AG10803 (cell line): ENCODE results near the gene COMMD3.
"Not testable (repeated sequence)": the region's sequence is repeated elsewhere in the genome, so short reads cannot be mapped to it uniquely, and the experiment has no call there.

Experiments
- DNase-seq: peaks from one replicate; pipeline ENCODE4 v3.0.0; 2010; ENCODE audit warnings: low read depth
- H3K4me3 ChIP-seq: 2 replicates; pipeline ENCODE4 v1.5.1; 2011; ENCODE audit warnings: mild to moderate bottlenecking, low read length, control low read depth
- CTCF ChIP-seq: conservative IDR thresholded peaks from 2 replicates; pipeline ENCODE4 v1.5.1; 2011; ENCODE audit warnings: mild to moderate bottlenecking, low read length, control low read depth, inconsistent platforms

Gene COMMD3

DNA sequence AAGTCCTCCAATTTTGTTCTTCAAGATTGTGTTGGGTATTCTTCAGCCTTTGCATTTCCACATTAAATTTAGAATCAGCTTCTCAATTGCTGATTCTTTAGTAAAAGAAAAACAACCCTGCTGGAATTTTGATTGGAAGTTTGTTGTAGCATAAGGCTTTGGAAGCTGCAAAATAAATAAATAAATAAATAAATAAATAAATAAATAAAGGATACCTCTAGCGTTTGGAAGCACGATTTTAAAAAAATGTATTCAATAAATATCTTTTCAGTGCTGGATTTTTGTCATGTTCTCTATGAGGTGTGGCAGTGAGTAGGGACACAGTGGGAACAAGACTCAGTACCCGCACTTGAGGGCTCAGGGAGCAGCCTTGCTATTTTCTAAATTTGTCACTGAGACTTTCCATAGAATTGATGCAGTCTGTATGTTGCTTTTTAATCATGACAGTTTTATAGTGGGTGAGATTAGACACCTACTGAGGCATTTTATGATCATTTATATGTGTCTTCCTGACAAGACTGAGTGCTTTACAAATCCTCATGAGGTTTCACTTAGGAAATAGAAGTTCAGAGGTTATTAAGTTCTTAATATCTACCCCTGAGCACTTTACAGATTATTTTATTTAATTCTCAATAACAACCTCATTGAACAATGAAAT lies 22.3 kb upstream of the COMMD3 start:
- DNase-seq: no peak
- TF ChIP-seq CTCF: no peak
- no peak overlapping the region for H3K4me3 ChIP-seq

GRCh38 chr10:22294694-22295093 lies 21.5 kb upstream of the COMMD3 start:
- no peak for DNase-seq
- no peak overlapping the region for H3K4me3 ChIP-seq
- no peak for TF ChIP-seq CTCF

DNA sequence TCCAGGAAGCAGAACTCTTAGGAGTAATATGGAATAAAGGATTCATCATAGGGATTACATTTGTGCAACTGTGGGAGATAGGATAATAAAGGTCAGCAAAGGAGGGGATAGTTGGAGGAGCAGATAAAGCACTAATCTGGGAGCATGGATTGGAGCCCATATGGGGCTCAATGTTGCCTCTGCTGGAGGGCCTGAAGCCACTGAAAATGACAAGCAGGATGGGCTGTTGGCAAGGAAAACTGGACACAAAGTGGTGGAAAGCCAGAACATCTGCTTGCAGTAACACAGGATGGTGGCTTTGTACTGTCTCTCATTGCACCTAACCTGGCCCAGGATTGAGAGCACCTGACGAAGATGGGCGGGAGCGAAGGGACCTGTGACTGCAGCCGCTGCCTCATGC lies 15.0 kb upstream of the COMMD3 start:
- peak; percentile 9; the same call in 1 of the 2 replicates for TF ChIP-seq CTCF

GRCh38 chr10:22303461-22303860 lies 12.7 kb upstream of the COMMD3 start:
- H3K4me3 ChIP-seq: no peak overlapping the region
- TF ChIP-seq CTCF: no peak
- no peak for DNase-seq

More for the DNA sequence above, 15.0 kb upstream of the COMMD3 start:
- no peak overlapping the region for H3K4me3 ChIP-seq
- DNase-seq: no peak

- no peak for TF ChIP-seq CTCF
- no peak overlapping the region for H3K4me3 ChIP-seq
- DNase-seq: no peak
Observed at GRCh38 chr10:22305721-22306120, 10.5 kb upstream of the COMMD3 start.

- no peak for DNase-seq
- TF ChIP-seq CTCF: no peak
- H3K4me3 ChIP-seq: no peak overlapping the region
Observed at GRCh38 chr10:22308390-22308789, 7.8 kb upstream of the COMMD3 start.

DNA sequence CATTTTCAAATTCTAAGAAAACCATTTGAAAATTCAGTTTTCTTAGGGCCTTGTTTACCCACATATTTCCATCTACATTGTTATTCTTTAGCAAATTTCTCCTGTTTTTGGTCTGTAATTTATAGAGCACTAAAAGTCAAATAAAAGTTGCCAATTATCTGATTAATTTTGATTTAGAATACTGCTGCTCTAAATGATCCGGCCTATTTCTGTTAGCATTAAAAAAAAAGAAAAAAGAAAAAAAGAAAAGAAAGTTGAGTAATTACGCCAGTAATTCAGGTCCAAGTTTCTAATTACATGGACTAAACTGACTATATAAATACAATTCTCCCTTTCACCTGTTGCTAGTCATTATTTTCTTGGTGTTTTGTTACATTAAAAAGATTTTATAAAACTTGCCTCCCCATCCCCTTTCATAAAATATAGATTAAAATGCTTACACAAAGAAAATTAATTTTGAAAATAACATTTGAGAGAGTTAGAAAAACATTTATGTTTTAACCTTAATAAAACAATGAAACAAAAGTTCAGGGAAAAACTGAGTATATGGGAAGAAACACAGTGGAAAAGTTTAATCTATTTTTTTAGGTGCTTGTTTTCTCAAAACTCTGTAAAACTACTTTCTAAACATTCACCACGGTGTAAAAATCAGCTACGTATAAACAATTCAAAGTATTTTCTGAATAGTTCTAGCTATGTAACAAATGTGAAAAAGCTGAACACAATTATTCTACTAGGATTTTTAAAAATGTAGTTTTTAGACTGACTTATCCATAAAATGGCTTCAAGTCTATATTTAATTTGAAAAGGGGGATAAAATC lies 6.8 kb upstream of the COMMD3 start:
- no peak for DNase-seq
- TF ChIP-seq CTCF: no peak
- H3K4me3 ChIP-seq: no peak overlapping the region

DNA sequence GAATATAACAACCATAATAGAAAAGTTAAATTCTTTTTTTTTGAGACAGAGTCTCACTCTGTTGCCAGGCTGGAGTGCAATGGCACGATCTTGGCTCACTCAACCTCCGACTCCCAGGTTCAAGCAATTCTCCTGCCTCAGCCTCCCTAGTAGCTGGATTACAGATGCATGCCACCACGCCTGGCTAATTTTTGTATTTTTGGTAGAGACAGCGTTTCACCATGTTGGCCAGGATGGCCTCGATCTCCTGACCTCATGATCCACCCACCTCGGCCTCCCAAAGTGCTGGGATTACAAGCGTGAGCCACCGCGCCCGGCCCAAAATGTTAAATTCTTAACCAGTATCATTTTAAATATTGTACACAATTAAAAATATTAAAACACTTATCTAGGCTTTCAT lies 6.2 kb upstream of the COMMD3 start:
- H3K4me3 ChIP-seq, DNase-seq: not testable (repeated sequence)
